Parathyroid adenoma (tissue), 2 donors: Measurements from ENCODE around the gene EHD1.
"Not testable (repeated sequence)": the region's sequence is repeated elsewhere in the genome, so short reads cannot be mapped to it uniquely, and the experiment has no call there.

Experiments used
- H2AFZ ChIP-seq: fragments of 300-600 bp; sonication (generic); one replicate; pipeline ENCODE4 v1.7.0; 2017; ENCODE audit warnings: antibody characterized with exemption, mild to moderate bottlenecking
- H3K27ac ChIP-seq: fragments of 300-600 bp; sonication (generic); one replicate; pipeline ENCODE4 v1.7.0; 2017
- H3K27me3 ChIP-seq: fragments of 300-600 bp; sonication (generic); one replicate; pipeline ENCODE4 v1.7.0; 2017; ENCODE audit warnings: low read length; ENCODE audit not compliant: control insufficient read depth, insufficient read depth
- H3K36me3 ChIP-seq: fragments of 300-600 bp; sonication (generic); one replicate; pipeline ENCODE4 v1.7.0; 2017; ENCODE audit warnings: low read length; ENCODE audit not compliant: control insufficient read depth, insufficient read depth
- H3K4me1 ChIP-seq: fragments of 300-600 bp; sonication (generic); one replicate; pipeline ENCODE4 v1.7.0; 2017; ENCODE audit warnings: control low read depth
- H3K4me2 ChIP-seq: fragments of 300-600 bp; sonication (generic); one replicate; pipeline ENCODE4 v1.7.0; 2017; ENCODE audit warnings: low read length
- H3K4me3 ChIP-seq: fragments of 300-600 bp; sonication (generic); one replicate; pipeline ENCODE4 v1.7.0; 2017; ENCODE audit warnings: low read depth, low read length
- H3K79me2 ChIP-seq: fragments of 300-600 bp; sonication (generic); one replicate; pipeline ENCODE4 v1.7.0; 2017; ENCODE audit warnings: control low read depth
- H3K9ac ChIP-seq: fragments of 300-600 bp; sonication (generic); one replicate; pipeline ENCODE4 v1.7.0; 2017; ENCODE audit warnings: mild to moderate bottlenecking
- H3K9me3 ChIP-seq: fragments of 300-600 bp; sonication (generic); one replicate; pipeline ENCODE4 v1.7.0; 2017; ENCODE audit warnings: low read length; ENCODE audit not compliant: control insufficient read depth
- TF ChIP-seq, protein P1 (sequence below): fragments of 300-600 bp; sonication (generic); IDR thresholded peaks from one replicate; pipeline ENCODE4 v1.7.0; 2017; ENCODE audit warnings: antibody characterized with exemption, mild to moderate bottlenecking
- donor health status: primary hyperparathyroidism.

EHD1 gene

GRCh38 chr11:64826578-64827450 is 51.6 kb downstream of the EHD1 start:
- Histone ChIP-seq H2AFZ (no peak overlapping the region), H3K79me2 (no peaks in the 10 kb centered on the region), H3K4me2 (no peak overlapping the region), H3K27ac (no peak overlapping the region), H3K27me3 (no peaks in the 10 kb centered on the region), H3K9ac (no peak overlapping the region), H3K36me3 (no peaks in the 10 kb centered on the region), H3K4me1 (no peaks in the 10 kb centered on the region), H3K4me3 (no peak overlapping the region), H3K9me3 (no peaks in the 10 kb centered on the region)
- TF ChIP-seq, protein P1, sequence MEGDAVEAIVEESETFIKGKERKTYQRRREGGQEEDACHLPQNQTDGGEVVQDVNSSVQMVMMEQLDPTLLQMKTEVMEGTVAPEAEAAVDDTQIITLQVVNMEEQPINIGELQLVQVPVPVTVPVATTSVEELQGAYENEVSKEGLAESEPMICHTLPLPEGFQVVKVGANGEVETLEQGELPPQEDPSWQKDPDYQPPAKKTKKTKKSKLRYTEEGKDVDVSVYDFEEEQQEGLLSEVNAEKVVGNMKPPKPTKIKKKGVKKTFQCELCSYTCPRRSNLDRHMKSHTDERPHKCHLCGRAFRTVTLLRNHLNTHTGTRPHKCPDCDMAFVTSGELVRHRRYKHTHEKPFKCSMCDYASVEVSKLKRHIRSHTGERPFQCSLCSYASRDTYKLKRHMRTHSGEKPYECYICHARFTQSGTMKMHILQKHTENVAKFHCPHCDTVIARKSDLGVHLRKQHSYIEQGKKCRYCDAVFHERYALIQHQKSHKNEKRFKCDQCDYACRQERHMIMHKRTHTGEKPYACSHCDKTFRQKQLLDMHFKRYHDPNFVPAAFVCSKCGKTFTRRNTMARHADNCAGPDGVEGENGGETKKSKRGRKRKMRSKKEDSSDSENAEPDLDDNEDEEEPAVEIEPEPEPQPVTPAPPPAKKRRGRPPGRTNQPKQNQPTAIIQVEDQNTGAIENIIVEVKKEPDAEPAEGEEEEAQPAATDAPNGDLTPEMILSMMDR = no peak

DNA sequence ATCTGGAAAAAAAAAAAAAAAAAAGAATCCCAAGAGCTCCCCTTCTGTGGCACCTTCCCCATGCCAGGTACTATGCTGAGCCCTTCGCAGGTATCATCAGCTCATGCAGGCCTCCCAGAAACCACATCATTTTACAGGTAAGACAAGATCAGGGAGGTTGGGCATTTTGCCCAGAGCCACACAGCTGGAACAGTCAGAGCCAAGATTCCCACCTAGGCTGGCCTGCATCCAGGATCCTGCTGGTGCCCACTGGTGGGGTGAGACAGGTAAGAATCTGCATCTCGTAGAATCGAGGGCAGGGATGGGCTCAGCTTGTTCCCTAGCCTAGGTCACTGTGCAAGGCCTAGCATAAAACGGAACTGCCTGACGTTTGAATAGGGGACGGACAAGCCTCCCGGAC is 52.4 kb downstream of the EHD1 start:
- H3K4me1 ChIP-seq = no peaks in the 10 kb centered on the region
- H3K9ac ChIP-seq = no peak overlapping the region
- H3K27ac ChIP-seq = no peak overlapping the region
- TF ChIP-seq, protein P1 = no peak
- H3K4me3 ChIP-seq = no peak overlapping the region
- no peaks in the 10 kb centered on the region for H3K79me2 ChIP-seq
- no peak overlapping the region for H2AFZ ChIP-seq
- no peaks in the 10 kb centered on the region for H3K9me3 ChIP-seq
- H3K27me3 ChIP-seq = no peaks in the 10 kb centered on the region
- no peaks in the 10 kb centered on the region for H3K36me3 ChIP-seq
- no peak overlapping the region for H3K4me2 ChIP-seq

DNA sequence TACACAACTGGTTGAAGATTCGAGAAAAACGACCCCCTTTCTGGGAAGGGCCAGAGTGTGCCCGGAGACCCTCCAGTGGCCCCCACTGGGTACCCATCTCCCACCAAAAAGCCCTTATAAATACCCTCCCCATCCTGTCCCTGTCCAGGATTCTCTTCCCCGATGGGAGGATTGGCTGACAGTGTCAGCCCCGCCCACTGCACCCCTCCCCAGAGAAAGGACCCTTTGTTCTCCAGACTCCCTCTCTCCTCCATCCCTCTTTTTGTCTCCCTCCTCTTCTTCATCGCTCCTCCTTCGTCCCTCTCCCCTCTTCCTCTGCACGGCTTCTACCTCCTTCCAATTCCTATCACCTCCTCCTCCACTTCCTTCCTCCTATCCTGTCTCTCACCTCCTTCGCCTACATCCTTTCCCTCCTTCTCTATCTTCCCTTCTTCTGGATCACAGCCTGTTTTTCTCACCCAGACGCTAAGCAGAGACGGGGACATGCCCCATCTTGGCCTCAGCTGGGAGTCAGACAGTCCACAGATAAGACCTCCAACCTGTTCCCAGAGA is 54.8 kb downstream of the EHD1 start:
- Histone ChIP-seq H3K4me3 (no peak overlapping the region), H3K36me3 (no peaks in the 10 kb centered on the region), H3K4me2 (no peak overlapping the region), H2AFZ (no peak overlapping the region), H3K4me1 (no peaks in the 10 kb centered on the region), H3K79me2 (no peaks in the 10 kb centered on the region), H3K27ac (no peak overlapping the region), H3K9me3 (no peaks in the 10 kb centered on the region), H3K27me3 (no peaks in the 10 kb centered on the region), H3K9ac (no peak overlapping the region)
- TF ChIP-seq, protein P1 = no peak

- H3K4me1 ChIP-seq = no peaks in the 10 kb centered on the region
- H3K4me2 ChIP-seq = no peak overlapping the region
- H3K27ac ChIP-seq = no peak overlapping the region
- TF ChIP-seq, protein P1 = no peak
- H3K27me3 ChIP-seq = no peaks in the 10 kb centered on the region
- no peaks in the 10 kb centered on the region for H3K9me3 ChIP-seq
- H3K79me2 ChIP-seq = no peaks in the 10 kb centered on the region
- H3K4me3 ChIP-seq = no peak overlapping the region
- H3K36me3 ChIP-seq = no peaks in the 10 kb centered on the region
- no peak overlapping the region for H2AFZ ChIP-seq
- no peak overlapping the region for H3K9ac ChIP-seq
Measured at GRCh38 chr11:64817476-64817875, 60.9 kb downstream of the EHD1 start.

- H3K4me3 ChIP-seq, H3K36me3 ChIP-seq, H3K9ac ChIP-seq, H3K4me1 ChIP-seq, H3K4me2 ChIP-seq, H3K79me2 ChIP-seq, H3K27me3 ChIP-seq, H3K27ac ChIP-seq, H3K9me3 ChIP-seq, H2AFZ ChIP-seq: not testable (repeated sequence)
Measured at GRCh38 chr11:64815433-64815832, 63.0 kb downstream of the EHD1 start.
